DMS114 treated with DMSO at 0.1 percent for 48 hours (cell line): ENCODE results near the gene STYXL2.

Experiments
- DNase-seq: peaks from one replicate; lab custom pipeline; 2025; ENCODE audit not compliant: unreplicated experiment; lab: John Stamatoyannopoulos, UW

The STYXL2 gene

DNA sequence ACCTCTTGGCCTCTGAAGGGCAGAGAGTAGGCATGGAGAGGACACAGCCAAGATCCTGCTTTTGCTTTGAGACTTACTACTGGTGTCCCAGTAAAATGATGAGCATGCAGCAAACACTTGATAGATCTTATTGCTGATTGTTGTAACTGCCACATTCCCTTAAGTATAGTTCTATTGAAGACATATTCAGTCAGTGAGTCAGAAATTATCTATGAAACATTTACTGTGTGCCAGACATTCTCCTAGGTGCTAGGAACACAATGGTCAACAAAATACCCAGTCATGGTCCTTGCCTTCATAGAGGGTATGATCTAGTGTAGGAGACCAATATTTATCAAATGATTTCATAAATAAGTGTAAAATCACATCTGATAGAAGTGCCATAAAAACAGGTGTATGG, 13.6 kb downstream of the STYXL2 start:
- DNase-seq: no peak

DNA sequence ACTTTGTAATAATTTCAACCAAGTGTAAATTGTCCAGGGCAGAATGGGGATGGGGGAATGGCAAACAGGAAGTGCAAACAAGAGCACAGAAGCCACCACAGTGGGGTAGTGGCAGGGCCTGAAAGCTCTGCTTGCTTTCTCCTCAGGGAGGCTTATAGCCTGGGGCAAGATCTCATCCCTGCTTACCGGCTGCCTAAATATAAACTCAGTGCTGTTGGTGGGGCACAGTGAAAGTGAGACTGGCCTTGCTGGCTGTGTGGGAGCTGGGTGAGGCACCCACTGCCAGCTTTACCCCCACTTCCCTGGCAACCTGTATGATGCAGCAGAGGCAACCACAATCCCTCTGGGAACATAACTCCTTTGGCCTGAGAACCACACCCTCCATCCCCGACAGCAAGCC, 15.2 kb downstream of the STYXL2 start:
- DNase-seq: no peak

DNA sequence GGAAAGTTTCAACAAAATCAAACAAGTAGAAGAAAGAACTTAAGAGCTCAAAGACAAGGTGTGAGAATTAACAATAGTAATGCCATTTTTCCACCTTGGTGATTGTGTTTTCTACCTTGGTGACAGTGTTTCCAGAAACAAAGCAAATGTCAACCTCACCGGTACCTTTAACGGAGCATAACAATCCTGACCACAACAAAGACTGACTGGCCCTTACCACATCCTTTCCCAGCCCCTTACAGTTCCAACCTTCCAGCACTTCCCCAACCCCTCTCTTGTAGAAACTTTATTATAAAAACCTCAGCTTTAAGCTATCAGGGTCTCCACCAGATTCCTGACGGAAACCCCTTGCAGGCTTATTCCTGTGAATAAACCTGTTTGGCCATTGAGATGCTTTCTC, 16.7 kb downstream of the STYXL2 start:
- DNase-seq: no peak

DNA sequence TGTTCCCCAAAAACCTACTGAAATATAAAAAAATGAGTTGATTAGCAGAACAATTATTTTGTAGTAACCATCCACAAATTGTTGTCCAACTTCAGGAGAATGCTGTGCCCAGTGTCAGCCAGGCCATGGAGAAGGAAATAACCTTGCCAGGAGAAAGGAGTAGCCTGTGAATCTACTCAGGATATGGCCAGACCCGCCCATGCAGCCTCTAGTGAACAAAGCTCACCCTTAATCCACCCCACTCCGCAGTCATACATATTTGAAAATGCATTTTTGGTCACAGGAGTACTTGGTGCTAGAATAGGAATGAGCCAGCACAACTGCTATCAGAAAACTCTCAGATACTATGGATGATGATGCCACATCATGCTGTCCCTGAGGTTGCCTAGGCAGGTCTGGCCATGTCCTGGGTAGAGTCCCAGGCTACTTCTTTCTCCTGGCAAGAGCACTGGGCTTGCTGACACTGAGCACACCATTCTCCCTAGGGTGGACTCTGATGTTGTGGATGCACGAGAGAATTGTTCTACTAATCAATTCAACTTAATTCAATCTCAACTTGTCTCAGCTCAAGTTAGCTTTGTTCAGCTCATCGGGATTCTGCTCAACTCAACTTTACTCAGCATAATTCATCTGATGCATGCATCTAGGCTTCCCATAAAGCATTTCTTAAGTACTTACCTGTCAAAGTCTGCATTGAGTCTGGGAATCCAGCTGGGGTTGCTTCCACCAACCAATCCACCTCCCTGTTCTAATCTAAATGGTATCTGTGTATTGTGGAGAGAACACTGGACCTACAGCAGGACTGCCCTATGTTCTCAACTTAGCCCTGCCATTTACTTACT, 18.2 kb downstream of the STYXL2 start:
- DNase-seq: no peak

DNA sequence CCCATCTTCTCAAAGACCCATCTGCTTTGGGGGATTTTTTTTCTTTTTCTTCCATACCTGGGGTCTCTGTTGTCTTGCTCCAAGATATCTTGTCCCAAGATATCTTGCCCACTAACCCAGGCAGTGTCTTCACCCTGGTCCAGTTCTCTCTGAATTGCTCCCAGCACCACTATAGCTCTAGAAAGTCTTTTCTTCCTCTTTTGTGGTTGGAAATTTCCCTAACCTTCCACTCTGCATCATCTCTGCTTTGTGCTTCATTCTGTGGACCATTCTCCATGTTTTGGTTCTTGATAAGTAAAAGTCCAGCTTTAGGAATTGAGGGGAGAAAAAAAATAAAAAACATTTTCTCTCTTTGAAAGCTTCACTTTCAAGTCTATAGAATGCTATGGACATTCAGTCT, 20.9 kb downstream of the STYXL2 start:
- DNase-seq: no peak

DNA sequence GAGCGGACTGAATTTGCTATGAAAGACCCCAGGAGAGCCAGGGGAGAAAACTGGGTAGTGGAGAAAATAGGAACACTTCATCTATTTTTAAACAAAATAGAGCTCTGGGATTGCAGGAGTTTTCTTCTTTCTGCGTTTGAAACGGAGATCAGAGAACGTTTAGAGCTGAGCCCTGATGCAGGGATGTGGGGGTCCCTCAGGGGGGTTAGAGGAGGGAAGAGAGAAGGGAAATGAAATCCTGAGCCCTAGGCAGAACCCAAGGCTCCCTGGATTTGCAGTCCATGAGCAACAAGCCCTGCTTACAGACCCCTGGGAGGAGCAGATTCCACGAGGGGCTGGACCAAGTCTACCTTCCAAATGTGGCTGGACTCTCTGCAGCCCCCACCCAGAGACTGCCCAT, 21.8 kb downstream of the STYXL2 start:
- no peak for DNase-seq

DNA sequence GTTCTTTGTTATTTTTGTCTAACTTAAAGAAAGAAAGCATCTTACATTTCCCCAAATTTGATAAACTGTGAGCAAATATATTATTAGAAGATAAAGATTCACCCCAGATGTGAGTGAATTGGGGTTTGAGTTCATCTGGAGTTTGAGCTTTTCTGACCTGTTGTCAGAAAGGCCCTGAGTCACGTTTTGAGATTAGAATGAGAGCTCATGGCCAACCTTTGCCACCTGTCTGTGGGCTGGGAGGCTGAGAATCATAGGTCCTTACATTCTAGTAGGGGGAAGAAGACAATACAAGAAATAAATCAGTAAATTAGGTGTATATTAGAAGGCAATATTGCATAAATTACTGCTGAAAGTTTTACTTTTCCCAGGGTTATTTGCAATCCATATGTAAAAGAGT, 22.3 kb downstream of the STYXL2 start:
- DNase-seq: no peak

DNA sequence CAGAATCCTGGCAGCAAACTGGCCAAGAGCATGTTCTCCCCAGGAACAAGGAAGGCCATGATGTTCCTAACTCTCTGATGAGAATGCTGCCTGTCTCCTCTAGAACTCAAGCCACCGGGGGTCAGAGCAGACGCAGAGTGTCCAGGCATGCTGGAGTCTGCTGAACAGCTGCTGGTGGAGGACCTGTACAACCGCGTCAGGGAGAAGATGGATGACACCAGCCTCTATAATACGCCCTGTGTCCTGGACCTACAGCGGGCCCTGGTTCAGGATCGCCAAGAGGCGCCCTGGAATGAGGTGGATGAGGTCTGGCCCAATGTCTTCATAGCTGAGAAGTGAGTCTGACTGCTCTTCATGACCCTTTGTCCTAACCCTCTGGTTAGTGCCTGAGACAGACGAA, 23.4 kb downstream of the STYXL2 start:
- no peak for DNase-seq

DNA sequence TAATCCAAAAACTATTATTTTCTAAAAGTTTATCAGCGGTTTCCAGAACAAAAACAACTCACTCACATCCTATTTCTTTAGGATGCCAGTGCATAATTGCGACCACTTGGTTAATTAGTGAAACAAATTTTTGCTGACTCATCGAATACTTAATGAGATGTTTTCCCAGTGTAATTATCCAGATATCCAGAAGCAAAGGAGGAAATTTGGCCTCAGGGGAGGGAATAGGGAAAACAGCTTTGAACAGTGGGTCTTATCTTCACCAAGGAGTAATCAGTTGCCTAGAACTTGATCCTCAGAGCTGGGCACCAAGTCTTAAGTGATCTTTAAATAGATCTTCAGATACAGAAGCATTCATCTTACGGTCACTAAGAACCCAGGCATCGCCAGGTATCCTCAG, 24.3 kb downstream of the STYXL2 start:
- DNase-seq: no peak

DNA sequence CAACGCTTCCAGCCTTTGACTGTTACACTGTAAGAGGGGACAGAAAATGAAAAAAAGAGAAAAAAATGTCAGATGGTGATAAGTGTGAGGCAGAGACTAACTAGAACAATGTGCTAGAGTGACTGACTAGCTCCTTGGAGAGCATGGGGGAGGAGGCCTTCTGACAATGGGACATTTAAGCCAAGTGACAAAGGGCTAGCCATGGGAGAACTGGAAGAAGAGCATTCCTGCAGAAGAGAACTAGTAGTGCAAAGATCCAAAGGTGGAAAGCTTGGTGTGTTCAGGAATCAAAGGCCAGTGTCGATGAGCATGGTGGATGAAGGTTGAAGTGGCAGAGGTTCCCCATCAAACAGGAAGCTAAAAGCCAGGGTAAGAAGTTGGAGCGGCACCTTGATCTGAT, 25.8 kb downstream of the STYXL2 start:
- DNase-seq: no peak

DNA sequence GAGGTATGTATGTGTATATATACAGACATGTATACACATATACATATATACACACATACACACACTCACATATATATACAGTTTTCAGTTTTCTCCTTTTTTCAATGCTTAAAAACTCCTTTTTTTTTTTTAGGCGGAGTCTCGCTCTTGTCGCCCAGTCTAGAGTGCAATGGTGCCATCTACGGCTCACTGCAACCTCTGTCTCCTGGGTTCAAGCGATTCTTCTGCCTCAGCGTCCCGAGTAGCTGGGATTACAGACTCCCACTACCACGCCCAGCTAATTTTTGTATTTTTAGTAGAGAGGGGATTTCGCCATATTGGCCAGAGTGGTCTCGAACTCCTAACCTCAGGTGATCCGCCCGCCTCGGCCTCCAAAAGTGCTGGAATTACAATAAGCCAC, 27.0 kb downstream of the STYXL2 start:
- DNase-seq: no peak

DNA sequence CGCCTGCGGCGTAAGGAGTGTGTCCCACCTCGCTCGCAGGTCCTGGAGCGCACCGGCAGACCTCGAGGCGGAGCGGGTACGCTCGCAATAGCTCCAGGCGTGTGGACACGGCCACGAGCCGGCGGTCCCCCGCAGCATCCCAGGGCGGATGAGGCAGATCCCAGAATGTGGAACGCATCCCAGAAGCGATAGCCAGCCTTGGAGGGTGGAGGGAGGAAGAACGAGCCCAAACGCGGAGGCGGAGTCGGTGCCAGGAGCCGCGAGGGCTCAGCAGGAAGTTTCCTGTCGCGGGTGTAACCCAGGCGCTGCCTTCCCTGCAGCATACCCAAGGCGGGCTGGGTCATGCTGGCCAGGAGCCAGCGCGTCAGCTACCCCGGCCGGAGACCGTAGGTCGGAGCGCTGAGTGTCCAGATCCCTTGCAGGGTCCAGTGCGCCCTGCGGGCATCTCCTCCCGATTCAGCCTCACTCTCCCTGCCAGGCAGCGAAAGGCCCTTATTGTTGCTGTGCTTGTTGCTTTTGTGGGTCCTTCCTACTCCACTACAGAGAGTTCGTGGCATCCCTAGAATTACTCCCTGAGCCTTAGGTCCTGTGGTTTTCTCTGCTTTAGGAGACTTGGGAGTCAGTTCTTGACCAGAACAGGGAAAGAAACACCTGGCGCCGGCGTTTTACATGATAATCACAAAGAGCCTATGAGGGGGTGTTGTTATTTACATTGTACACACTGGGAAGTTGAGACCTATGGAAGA, 27.7 kb downstream of the STYXL2 start:
- DNase-seq: no peak

DNA sequence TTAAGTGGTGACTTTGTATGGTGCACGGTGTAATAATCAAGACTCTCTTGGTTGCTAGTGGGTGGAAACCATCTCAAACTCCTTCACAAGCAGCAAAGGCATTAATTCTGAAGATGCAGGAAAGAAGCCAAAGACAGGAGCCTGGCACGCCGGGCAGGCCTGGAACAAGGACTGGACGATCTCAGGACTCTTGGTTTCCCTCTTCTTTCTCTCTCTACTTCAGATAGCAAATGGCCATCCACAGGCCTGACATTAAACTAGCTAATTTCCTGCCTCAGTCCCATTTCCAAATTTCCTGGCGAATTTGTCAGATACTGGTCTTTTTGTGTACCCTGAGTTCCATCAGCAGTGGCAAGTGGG, 28.2 kb downstream of the STYXL2 start:
- DNase-seq: no peak

DNA sequence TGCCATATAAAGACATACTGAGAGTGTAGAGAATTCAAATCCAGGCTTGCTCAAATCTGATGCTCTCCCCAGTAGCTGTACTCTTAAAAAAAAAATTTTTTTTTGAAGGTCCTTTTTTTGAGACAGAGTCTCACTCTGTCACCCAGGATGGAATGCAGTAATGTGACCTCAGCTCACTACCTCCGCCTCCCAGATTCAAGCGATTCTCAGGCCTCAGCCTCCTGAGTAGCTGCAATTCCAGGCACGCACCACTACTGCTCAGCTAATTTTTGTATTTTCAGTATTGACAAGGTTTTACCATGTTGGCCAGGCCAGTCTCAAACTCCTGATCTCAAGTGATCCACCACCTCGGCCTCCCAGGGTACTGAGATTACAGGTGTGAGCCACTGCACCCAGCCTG, 28.7 kb downstream of the STYXL2 start:
- DNase-seq: no peak

DNA sequence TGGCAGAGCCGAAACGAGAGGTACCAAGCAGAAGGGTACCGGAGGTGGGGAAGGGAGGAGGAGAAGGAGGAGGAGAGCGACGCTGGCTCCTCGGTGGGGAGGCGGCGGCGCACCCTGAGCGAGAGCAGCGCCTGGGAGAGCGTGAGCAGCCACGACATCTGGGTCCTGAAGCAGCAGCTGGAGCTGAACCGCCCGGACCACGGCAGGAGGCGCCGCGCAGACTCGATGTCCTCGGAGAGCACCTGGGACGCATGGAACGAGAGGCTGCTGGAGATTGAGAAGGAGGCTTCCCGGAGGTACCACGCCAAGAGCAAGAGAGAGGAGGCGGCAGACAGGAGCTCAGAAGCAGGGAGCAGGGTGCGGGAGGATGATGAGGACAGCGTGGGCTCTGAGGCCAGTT, 32.4 kb downstream of the STYXL2 start:
- DNase-seq: no peak

DNA sequence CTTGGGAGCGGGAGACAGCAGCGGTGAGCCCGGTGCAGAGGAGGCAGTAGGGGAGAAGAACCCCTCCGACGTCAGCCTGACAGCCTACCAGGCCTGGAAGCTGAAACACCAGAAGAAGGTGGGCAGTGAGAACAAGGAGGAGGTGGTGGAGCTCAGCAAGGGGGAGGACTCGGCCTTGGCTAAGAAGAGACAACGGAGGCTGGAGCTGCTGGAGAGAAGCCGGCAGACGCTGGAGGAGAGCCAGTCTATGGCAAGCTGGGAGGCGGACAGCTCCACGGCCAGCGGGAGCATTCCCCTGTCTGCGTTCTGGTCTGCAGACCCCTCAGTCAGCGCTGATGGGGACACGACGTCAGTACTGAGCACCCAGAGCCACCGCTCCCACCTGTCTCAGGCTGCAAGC, 32.9 kb downstream of the STYXL2 start:
- no peak for DNase-seq

DNA sequence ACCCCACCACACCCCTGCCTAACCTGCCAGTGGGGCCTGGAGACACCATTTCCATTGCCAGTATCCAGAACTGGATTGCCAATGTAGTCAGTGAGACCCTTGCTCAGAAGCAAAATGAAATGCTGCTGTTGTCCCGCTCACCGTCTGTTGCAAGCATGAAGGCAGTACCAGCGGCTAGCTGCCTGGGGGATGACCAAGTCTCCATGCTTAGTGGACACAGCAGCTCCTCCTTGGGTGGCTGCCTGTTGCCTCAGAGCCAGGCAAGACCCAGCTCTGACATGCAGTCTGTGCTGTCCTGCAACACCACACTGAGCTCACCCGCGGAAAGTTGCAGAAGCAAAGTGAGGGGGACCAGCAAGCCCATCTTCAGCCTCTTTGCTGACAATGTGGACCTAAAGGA, 33.4 kb downstream of the STYXL2 start:
- DNase-seq: no peak

DNA sequence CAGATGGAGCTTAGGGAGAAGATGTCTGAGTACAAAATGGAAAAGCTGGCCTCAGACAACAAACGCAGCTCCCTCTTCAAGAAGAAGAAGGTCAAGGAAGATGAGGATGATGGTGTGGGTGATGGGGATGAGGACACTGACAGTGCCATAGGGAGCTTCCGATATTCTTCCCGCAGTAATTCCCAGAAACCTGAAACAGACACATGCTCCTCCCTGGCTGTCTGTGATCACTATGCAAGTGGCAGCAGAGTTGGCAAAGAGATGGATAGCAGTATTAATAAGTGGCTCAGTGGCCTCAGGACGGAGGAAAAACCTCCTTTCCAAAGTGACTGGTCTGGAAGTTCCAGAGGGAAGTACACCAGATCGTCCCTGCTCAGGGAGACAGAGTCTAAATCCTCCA, 33.8 kb downstream of the STYXL2 start:
- no peak for DNase-seq

DNA sequence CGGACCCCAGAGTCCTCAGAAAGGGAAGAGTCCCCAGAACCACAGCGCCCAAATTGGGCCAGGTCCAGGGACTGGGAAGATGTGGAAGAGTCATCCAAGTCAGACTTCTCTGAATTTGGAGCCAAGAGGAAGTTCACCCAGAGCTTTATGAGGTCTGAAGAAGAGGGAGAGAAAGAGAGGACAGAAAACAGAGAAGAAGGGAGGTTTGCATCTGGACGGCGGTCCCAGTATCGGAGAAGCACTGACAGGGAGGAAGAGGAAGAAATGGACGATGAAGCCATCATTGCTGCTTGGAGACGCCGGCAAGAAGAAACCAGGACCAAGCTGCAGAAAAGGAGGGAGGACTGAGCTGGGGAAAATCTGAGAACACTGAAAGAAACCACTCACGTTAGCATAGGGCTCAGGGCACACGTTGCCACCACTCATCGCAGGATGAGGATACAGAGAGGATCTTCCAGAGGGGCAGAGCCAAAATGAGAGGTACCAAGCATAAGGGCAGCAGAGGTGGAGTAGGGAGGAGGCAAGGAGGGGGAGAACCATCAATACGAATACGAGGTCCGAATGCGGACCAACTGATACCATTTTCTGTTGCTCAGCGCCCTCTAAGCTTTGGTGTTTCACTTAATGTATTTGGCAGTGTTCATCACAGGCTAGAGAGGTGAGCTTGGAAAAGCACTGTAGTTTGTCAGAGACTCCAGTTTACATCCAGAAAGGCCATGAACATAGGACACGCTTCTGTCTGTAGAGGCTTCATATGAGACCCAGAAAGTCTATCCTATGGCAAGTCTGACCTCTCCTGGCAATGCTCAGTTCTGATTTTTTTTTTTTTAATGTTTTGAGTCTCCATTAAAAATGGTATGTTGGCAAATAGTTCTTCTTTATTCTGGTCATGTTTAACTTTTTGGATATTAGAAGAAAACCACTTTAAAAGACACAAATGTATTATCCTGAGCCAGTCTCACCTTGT, 34.7 kb downstream of the STYXL2 start:
- DNase-seq: no peak

DNA sequence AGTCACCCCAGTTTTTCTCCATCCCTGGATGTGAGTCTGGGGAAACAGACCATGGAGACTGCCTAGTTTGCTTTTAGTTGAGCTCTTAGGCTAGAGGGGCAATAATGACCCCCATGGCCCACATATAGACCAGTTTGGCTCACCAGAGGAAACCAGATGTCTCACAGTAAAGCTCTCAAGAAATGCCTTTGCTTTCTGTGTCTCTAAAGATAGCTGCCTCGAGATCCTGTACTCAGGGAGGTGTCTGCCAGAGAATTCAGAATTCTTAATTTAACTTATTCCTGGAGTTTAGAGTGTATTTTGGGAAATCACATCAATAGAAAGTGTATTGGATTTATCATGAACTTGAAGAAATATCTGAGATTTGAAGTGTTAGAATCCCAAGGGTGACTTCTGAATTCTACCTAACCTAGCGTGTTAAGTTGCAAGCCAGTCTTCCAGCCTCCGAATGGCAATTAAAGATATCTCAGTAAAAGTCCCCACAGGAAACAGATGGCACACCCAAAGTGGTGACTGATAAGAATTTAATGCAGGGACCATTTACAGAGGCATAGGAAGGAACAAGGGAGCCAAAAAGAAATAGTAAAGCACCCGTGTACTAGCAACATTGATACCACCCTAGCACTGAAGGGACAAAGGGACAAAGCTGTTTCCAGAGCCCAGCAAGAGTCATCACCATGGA, 37.1 kb downstream of the STYXL2 start:
- DNase-seq: no peak
